CD4-positive, alpha-beta T cell (primary cell): ENCODE results near the gene OPN4. TPM values are rescaled to one million over a fixed set of nuclear protein-coding genes. Genes with fewer than 3 reads are reported as not detected.

Source experiments
- ATAC-seq: fragments of 200-7000 bp; cut with Tn5 transposase; one replicate; pipeline ENCODE4 v1.10.0; 2022; ENCODE audit warnings: mild to moderate bottlenecking; ENCODE audit not compliant: poor library complexity
- CTCF ChIA-PET: fragments of 350-600 bp; sonication (Branson Sonifier 250); formaldehyde crosslinking; loops from one replicate; lab custom pipeline; 2021; ENCODE audit warnings: antibody characterized with exemption, inconsistent platforms; lab: Charles Lee
- POLR2A ChIA-PET: fragments of 350-600 bp; sonication (Branson Sonifier 250); formaldehyde crosslinking; loops from one replicate; lab custom pipeline; 2021; ENCODE audit warnings: antibody characterized with exemption, inconsistent platforms; lab: Charles Lee
- DNase-seq, 14 experiments: peaks; one replicate each; pipeline ENCODE4 v3.0.0-alpha.2; 2013 to 2020; ENCODE audit warnings: mixed read lengths in 2 of 14
- H3K27ac ChIP-seq, 2 donors: one replicate each; pipeline versions ENCODE4 v1.5.1 to v1.7.0; 2013; ENCODE audit warnings: low read length in 2 of 2, low read depth in 1 of 2, mild to moderate bottlenecking in 1 of 2
- H3K27me3 ChIP-seq, 2 experiments: 1 replicate in 1 of 2; 2 replicates in 1 of 2; pipeline versions ENCODE4 v1.6.1 to v1.7.0; 2013; ENCODE audit warnings: low read length in 2 of 2, control low read depth in 1 of 2, mild to moderate bottlenecking in 1 of 2, moderate library complexity in 1 of 2; ENCODE audit not compliant: insufficient read depth in 2 of 2, control insufficient read depth in 1 of 2
- H3K36me3 ChIP-seq: one replicate; pipeline ENCODE4 v1.6.1; 2013; ENCODE audit warnings: low read length, control low read depth; ENCODE audit not compliant: insufficient read depth
- H3K4me1 ChIP-seq: one replicate; pipeline ENCODE4 v1.6.1; 2013; ENCODE audit warnings: low read length, control low read depth; ENCODE audit not compliant: insufficient read depth
- H3K4me3 ChIP-seq: one replicate; pipeline ENCODE4 v1.5.1; 2013; ENCODE audit warnings: mild to moderate bottlenecking, low read length, moderate library complexity
- H3K9me3 ChIP-seq, 2 experiments: 1 replicate in 1 of 2; 2 replicates in 1 of 2; pipeline versions ENCODE4 v1.6.1 to v1.7.0; 2013; ENCODE audit warnings: low read length in 2 of 2, mild to moderate bottlenecking in 2 of 2, control low read depth in 1 of 2, moderate library complexity in 1 of 2; ENCODE audit not compliant: control insufficient read depth in 1 of 2, insufficient read depth in 1 of 2
- H3K27ac Mint-ChIP-seq: one replicate; pipeline ENCODE4 v1.8.0; 2020; ENCODE audit warnings: mixed read lengths
- H3K27me3 Mint-ChIP-seq: one replicate; pipeline ENCODE4 v1.8.0; 2021; ENCODE audit warnings: mixed read lengths
- H3K36me3 Mint-ChIP-seq: one replicate; pipeline ENCODE4 v1.8.0; 2021; ENCODE audit warnings: low read depth, mixed read lengths
- H3K4me1 Mint-ChIP-seq: one replicate; pipeline ENCODE4 v1.8.0; 2021; ENCODE audit warnings: low read depth, mixed read lengths
- H3K4me3 Mint-ChIP-seq: one replicate; pipeline ENCODE4 v1.8.0; 2020; ENCODE audit warnings: mild to moderate bottlenecking, mixed read lengths
- H3K9me3 Mint-ChIP-seq: one replicate; pipeline ENCODE4 v1.8.0; 2020; ENCODE audit warnings: mixed read lengths
- intact Hi-C, 2 experiments: fragments of 100-400 bp; cut with DNase I in 1 of 2; cut with micrococcal nuclease in 1 of 2; formaldehyde crosslinking; loops; one replicate each; pipeline versions ENCODE4 v1.15.1 to v1.9.0; 2023 to 2025; cut with DNase I, micrococcal nuclease
- total RNA-seq, 174 experiments: library from RNA in 2 of 174; stranded (reverse) in 2 of 174; gene quantifications; one replicate each; pipeline ENCODE4 v1.2.3 and lab custom pipeline; 2021 to 2026
- TF ChIP-seq, protein P1 (sequence below): fragments of 200-600 bp; IDR thresholded peaks from one replicate; pipeline ENCODE4 v1.8.0; 2022; ENCODE audit warnings: antibody characterized with exemption, mild to moderate bottlenecking

The OPN4 gene
- total RNA-seq, 2 experiments from 2014 or later: not detected

DNA sequence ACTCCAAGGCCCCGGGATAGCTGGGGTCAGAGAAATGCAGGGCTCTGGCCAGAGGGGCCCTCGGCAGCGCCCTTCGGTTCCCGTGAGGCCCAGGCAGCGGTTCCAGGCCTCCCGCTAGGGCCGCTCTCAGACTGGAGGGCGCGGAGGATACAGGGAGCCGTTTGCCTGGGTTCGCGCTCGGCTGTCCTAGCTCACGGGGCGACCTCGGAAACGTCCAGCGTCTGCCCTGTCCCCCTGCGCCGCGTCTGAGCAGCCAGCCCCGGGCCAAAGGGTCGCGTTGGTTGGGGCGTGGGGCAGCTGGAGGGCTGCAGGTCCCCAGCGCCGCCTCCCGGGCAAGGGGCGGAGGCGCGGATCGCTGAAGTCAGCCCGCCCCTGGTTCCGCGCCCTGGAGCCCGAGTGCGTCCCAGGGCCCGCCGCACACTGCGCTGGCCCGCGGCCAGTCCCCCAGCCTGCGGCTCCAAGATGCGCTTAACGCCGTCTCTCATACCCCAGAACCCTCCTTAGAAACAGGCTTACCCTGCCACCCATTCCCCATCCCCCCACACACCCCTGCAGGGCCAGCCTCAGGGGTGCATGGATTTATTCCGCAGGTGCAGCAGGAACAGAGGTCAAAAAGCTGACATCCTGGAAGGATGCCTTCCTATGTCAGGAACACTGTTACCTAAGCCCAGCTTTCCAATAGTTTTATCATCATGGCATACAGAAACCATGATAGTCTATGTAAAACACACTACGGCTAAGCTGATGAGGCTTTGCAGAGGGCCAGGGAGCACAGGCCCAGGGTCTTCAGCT lies 22.1 kb upstream of the OPN4 start:
- Mint-ChIP-seq H3K27ac (no peak overlapping the region), H3K4me3 (no peak overlapping the region), H3K4me1 (no peaks in the 10 kb centered on the region), H3K27me3 (peaks cover 62% of the 10 kb centered on the region), H3K9me3 (no peaks in the 10 kb centered on the region), H3K36me3 (no peaks in the 10 kb centered on the region)
- Histone ChIP-seq H3K4me1 (no peaks in the 10 kb centered on the region), H3K9me3 (peaks cover 0 to 11% of the 10 kb centered on the region in 2 experiments), H3K36me3 (no peaks in the 10 kb centered on the region), H3K4me3 (no peak overlapping the region), H3K27me3 (peaks cover 28 to 44% of the 10 kb centered on the region in 2 experiments), H3K27ac (no peak overlapping the region)
- ATAC-seq (no peak), DNase-seq (no peak)
- ChIA-PET CTCF (no interaction called here), POLR2A (no interaction called here)
- intact Hi-C loops: no loop called here
- TF ChIP-seq, protein P1, sequence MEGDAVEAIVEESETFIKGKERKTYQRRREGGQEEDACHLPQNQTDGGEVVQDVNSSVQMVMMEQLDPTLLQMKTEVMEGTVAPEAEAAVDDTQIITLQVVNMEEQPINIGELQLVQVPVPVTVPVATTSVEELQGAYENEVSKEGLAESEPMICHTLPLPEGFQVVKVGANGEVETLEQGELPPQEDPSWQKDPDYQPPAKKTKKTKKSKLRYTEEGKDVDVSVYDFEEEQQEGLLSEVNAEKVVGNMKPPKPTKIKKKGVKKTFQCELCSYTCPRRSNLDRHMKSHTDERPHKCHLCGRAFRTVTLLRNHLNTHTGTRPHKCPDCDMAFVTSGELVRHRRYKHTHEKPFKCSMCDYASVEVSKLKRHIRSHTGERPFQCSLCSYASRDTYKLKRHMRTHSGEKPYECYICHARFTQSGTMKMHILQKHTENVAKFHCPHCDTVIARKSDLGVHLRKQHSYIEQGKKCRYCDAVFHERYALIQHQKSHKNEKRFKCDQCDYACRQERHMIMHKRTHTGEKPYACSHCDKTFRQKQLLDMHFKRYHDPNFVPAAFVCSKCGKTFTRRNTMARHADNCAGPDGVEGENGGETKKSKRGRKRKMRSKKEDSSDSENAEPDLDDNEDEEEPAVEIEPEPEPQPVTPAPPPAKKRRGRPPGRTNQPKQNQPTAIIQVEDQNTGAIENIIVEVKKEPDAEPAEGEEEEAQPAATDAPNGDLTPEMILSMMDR: no peak

DNA sequence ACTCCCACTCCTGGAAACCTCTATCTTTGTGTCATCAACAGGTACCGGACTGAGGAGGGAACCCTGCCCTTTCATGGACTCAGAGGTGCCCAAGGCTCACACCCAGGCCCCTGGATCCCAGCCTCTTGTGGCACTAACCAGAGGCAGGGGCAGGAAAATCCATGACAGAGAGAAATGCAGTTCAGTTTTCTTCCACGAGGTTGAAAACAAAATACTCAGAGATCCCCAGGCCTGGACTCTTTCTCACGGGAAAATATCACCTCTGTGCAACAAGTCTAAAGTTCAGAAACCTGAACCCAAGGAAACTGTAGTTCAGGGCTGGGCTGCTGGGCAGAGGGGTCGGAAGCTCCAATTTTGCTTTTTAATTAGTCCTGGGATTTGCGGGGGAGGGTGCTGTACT lies 21.4 kb upstream of the OPN4 start:
- Mint-ChIP-seq H3K9me3 (no peaks in the 10 kb centered on the region), H3K27ac (no peak overlapping the region), H3K27me3 (peaks cover 65% of the 10 kb centered on the region), H3K4me1 (no peaks in the 10 kb centered on the region), H3K4me3 (no peak overlapping the region), H3K36me3 (no peaks in the 10 kb centered on the region)
- Histone ChIP-seq H3K27ac (no peak overlapping the region), H3K36me3 (no peaks in the 10 kb centered on the region), H3K4me3 (no peak overlapping the region), H3K27me3 (peaks cover 28 to 44% of the 10 kb centered on the region in 2 experiments), H3K4me1 (no peaks in the 10 kb centered on the region), H3K9me3 (peaks cover 0 to 11% of the 10 kb centered on the region in 2 experiments)
- ATAC-seq (no peak), DNase-seq (no peak)
- POLR2A ChIA-PET: no interaction called here
- CTCF ChIA-PET: no interaction called here
- TF ChIP-seq, protein P1: no peak
- intact Hi-C loops: no loop called here

DNA sequence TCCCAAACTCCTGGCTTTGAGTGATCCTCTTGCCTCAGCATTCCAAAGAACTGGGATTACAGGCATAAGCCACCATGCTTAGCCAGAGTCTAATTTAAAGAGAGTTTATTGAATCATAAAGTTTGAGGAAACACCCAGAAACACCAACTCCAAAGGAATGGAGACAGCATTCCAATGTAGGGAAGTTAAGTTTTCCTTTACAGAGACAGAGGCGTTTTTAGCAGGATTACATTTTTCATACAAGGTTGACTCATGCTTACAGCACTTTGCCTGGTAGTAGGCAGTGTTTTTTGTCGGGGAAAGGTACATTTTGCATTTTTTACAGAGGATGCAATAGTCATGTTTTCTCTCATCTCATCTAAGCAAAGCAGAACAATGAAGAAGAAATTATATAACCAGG lies 18.9 kb upstream of the OPN4 start:
- H3K27ac Mint-ChIP-seq: no peak overlapping the region
- H3K4me3 Mint-ChIP-seq: no peak overlapping the region
- CTCF ChIA-PET: no interaction called here
- Histone ChIP-seq H3K36me3 (no peaks in the 10 kb centered on the region), H3K27ac (no peak overlapping the region), H3K4me3 (no peak overlapping the region), H3K9me3 (peaks cover 0 to 11% of the 10 kb centered on the region in 2 experiments), H3K4me1 (no peaks in the 10 kb centered on the region), H3K27me3 (peaks cover 28 to 42% of the 10 kb centered on the region in 2 experiments)
- DNase-seq: no peak
- ATAC-seq: no peak
- H3K9me3 Mint-ChIP-seq: no peaks in the 10 kb centered on the region
- H3K27me3 Mint-ChIP-seq: peaks cover 67% of the 10 kb centered on the region
- H3K4me1 Mint-ChIP-seq: no peaks in the 10 kb centered on the region
- intact Hi-C loops: no loop called here
- POLR2A ChIA-PET: no interaction called here
- no peaks in the 10 kb centered on the region for H3K36me3 Mint-ChIP-seq
- TF ChIP-seq, protein P1: no peak
